ENCODE results near the gene NAV2.

DNA sequence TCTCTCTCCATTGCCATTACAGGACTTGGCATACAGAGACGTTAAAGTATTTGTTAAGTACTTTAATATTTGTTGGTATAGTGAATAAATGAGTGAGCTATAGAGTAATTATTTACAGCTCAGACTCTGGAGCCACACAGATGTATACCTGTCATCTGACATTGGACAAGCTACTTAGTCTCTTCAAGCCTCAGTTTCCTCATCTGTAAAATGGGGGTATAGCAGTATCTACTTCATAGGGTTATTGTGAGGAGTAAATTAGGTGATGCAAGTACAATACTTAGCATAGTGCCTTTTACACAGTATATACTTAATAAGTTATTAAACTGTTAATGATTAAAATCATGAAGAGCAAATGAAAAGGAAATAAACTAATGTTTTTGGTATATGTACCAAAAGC, 203.2 kb downstream of the NAV2 start:
- no peak for TF ChIP-seq POLR2A (IDR thresholded peaks at IDR 0.05)
- TF ChIP-seq, protein P1, sequence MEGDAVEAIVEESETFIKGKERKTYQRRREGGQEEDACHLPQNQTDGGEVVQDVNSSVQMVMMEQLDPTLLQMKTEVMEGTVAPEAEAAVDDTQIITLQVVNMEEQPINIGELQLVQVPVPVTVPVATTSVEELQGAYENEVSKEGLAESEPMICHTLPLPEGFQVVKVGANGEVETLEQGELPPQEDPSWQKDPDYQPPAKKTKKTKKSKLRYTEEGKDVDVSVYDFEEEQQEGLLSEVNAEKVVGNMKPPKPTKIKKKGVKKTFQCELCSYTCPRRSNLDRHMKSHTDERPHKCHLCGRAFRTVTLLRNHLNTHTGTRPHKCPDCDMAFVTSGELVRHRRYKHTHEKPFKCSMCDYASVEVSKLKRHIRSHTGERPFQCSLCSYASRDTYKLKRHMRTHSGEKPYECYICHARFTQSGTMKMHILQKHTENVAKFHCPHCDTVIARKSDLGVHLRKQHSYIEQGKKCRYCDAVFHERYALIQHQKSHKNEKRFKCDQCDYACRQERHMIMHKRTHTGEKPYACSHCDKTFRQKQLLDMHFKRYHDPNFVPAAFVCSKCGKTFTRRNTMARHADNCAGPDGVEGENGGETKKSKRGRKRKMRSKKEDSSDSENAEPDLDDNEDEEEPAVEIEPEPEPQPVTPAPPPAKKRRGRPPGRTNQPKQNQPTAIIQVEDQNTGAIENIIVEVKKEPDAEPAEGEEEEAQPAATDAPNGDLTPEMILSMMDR (IDR thresholded peaks at IDR 0.05 in 8 of 11, conservative IDR thresholded peaks at IDR 0.05 in 3 of 11), result no peak
- TF ChIP-seq POLR2AphosphoS5 (IDR thresholded peaks at IDR 0.05), result no peak
